Measurements from ENCODE around the gene ADORA2A.

DNA sequence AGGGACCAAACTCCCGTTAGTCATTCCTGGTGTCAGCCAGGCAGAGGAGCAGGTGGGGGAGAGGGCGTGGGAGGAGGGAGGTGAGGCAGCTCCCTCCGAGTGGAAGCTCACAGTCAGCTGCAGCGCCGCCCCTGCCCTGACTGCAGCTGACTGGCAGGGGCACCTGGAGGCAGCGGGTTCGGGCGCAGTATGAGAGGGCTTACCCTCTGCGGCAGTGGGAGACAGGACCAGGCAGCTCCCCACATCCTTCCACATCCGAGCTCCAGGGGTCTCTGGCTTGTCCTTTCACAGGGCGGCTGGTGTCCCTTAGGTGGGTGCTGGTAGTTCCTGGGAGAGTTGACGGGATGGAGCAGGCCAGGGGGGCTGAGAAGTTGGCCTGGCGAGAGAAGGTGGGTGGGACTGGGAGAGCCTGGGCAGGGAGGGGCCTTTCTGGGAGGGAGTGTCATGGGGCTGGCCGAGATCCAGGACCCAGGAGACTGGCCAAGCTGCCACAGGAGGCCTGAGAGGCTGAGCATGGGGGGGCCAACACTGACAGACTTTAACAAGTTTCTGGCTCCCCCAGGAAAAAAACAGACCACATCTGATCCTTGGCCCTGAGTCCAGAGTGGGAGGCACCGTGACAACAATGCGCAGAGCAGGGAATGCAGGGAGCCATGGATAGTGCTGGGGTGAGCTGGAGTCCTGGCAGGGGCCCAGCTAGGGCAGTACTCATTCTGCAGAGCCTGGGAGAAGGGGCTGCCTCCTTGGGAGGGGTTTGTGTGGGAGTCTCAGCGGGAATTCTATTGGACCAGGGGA, 4.9 kb downstream of the ADORA2A start:
- peak; percentile 58; the same call in 1 of the 2 replicates for TF ChIP-seq EGR1 (IDR thresholded peaks at IDR 0.05)
- TF ChIP-seq NFIC (IDR thresholded peaks at IDR 0.05) = peak; percentile 90
- no peak for TF ChIP-seq YY1 (IDR thresholded peaks at IDR 0.05; ENCODE audit: low read depth)
- TF ChIP-seq EP300 (IDR thresholded peaks at IDR 0.05; ENCODE audit: borderline replicate concordance) = peak; percentile 32; the same call in 1 of the 2 replicates
- TF ChIP-seq, protein P1, sequence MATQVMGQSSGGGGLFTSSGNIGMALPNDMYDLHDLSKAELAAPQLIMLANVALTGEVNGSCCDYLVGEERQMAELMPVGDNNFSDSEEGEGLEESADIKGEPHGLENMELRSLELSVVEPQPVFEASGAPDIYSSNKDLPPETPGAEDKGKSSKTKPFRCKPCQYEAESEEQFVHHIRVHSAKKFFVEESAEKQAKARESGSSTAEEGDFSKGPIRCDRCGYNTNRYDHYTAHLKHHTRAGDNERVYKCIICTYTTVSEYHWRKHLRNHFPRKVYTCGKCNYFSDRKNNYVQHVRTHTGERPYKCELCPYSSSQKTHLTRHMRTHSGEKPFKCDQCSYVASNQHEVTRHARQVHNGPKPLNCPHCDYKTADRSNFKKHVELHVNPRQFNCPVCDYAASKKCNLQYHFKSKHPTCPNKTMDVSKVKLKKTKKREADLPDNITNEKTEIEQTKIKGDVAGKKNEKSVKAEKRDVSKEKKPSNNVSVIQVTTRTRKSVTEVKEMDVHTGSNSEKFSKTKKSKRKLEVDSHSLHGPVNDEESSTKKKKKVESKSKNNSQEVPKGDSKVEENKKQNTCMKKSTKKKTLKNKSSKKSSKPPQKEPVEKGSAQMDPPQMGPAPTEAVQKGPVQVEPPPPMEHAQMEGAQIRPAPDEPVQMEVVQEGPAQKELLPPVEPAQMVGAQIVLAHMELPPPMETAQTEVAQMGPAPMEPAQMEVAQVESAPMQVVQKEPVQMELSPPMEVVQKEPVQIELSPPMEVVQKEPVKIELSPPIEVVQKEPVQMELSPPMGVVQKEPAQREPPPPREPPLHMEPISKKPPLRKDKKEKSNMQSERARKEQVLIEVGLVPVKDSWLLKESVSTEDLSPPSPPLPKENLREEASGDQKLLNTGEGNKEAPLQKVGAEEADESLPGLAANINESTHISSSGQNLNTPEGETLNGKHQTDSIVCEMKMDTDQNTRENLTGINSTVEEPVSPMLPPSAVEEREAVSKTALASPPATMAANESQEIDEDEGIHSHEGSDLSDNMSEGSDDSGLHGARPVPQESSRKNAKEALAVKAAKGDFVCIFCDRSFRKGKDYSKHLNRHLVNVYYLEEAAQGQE (IDR thresholded peaks at IDR 0.05; ENCODE audit: low read depth) = no peak
